ENCODE results near the gene NUDT8.

DNA sequence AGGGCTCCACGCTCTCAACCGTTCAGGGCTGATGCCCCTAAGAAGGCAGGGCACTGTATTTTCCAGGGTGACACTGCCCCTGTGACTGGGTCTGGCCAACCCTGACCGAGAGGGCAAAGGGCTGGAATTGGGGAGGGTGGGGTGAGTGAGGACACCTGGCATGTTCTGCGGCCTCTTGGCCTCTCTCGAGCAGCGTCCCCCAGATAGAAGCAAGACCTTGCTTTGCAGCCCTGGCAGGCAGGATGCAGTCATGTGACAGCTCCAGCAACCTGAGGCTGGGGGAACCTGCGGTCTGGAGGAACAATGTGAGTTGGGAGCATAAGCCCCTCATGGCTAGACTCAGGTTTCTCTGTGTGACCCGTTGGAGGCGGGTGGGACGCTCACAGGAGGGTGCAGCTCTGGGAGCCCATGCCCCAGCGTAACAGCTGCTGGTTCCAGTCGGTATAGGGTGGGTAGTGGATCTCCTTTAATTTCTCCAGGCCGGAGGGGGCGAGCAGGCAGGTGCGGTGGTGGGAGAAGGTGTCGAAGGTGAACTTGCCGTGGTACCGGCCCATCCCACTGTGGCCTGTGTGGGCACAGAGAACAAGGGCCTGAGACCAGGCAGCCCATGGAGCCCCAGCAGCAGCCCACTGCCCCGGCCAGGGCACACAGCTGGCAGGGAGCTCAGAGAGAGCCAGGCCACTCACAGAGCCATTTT lies 33.2 kb upstream of the NUDT8 start:
- TF ChIP-seq, protein P1, sequence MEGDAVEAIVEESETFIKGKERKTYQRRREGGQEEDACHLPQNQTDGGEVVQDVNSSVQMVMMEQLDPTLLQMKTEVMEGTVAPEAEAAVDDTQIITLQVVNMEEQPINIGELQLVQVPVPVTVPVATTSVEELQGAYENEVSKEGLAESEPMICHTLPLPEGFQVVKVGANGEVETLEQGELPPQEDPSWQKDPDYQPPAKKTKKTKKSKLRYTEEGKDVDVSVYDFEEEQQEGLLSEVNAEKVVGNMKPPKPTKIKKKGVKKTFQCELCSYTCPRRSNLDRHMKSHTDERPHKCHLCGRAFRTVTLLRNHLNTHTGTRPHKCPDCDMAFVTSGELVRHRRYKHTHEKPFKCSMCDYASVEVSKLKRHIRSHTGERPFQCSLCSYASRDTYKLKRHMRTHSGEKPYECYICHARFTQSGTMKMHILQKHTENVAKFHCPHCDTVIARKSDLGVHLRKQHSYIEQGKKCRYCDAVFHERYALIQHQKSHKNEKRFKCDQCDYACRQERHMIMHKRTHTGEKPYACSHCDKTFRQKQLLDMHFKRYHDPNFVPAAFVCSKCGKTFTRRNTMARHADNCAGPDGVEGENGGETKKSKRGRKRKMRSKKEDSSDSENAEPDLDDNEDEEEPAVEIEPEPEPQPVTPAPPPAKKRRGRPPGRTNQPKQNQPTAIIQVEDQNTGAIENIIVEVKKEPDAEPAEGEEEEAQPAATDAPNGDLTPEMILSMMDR (IDR thresholded peaks at IDR 0.05; ENCODE audit: control extremely low read depth in 1 of 3, insufficient read depth in 1 of 3, low read depth in 1 of 3, low read length in 3 of 3) = no peak
- TF ChIP-seq, protein P2, sequence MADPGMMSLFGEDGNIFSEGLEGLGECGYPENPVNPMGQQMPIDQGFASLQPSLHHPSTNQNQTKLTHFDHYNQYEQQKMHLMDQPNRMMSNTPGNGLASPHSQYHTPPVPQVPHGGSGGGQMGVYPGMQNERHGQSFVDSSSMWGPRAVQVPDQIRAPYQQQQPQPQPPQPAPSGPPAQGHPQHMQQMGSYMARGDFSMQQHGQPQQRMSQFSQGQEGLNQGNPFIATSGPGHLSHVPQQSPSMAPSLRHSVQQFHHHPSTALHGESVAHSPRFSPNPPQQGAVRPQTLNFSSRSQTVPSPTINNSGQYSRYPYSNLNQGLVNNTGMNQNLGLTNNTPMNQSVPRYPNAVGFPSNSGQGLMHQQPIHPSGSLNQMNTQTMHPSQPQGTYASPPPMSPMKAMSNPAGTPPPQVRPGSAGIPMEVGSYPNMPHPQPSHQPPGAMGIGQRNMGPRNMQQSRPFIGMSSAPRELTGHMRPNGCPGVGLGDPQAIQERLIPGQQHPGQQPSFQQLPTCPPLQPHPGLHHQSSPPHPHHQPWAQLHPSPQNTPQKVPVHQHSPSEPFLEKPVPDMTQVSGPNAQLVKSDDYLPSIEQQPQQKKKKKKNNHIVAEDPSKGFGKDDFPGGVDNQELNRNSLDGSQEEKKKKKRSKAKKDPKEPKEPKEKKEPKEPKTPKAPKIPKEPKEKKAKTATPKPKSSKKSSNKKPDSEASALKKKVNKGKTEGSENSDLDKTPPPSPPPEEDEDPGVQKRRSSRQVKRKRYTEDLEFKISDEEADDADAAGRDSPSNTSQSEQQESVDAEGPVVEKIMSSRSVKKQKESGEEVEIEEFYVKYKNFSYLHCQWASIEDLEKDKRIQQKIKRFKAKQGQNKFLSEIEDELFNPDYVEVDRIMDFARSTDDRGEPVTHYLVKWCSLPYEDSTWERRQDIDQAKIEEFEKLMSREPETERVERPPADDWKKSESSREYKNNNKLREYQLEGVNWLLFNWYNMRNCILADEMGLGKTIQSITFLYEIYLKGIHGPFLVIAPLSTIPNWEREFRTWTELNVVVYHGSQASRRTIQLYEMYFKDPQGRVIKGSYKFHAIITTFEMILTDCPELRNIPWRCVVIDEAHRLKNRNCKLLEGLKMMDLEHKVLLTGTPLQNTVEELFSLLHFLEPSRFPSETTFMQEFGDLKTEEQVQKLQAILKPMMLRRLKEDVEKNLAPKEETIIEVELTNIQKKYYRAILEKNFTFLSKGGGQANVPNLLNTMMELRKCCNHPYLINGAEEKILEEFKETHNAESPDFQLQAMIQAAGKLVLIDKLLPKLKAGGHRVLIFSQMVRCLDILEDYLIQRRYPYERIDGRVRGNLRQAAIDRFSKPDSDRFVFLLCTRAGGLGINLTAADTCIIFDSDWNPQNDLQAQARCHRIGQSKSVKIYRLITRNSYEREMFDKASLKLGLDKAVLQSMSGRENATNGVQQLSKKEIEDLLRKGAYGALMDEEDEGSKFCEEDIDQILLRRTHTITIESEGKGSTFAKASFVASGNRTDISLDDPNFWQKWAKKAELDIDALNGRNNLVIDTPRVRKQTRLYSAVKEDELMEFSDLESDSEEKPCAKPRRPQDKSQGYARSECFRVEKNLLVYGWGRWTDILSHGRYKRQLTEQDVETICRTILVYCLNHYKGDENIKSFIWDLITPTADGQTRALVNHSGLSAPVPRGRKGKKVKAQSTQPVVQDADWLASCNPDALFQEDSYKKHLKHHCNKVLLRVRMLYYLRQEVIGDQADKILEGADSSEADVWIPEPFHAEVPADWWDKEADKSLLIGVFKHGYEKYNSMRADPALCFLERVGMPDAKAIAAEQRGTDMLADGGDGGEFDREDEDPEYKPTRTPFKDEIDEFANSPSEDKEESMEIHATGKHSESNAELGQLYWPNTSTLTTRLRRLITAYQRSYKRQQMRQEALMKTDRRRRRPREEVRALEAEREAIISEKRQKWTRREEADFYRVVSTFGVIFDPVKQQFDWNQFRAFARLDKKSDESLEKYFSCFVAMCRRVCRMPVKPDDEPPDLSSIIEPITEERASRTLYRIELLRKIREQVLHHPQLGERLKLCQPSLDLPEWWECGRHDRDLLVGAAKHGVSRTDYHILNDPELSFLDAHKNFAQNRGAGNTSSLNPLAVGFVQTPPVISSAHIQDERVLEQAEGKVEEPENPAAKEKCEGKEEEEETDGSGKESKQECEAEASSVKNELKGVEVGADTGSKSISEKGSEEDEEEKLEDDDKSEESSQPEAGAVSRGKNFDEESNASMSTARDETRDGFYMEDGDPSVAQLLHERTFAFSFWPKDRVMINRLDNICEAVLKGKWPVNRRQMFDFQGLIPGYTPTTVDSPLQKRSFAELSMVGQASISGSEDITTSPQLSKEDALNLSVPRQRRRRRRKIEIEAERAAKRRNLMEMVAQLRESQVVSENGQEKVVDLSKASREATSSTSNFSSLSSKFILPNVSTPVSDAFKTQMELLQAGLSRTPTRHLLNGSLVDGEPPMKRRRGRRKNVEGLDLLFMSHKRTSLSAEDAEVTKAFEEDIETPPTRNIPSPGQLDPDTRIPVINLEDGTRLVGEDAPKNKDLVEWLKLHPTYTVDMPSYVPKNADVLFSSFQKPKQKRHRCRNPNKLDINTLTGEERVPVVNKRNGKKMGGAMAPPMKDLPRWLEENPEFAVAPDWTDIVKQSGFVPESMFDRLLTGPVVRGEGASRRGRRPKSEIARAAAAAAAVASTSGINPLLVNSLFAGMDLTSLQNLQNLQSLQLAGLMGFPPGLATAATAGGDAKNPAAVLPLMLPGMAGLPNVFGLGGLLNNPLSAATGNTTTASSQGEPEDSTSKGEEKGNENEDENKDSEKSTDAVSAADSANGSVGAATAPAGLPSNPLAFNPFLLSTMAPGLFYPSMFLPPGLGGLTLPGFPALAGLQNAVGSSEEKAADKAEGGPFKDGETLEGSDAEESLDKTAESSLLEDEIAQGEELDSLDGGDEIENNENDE (IDR thresholded peaks at IDR 0.05; ENCODE audit: insufficient replicate concordance, low read length) = no peak
- no peak for TF ChIP-seq SP2 (IDR thresholded peaks at IDR 0.05; ENCODE audit: low read length)
- no peak for TF ChIP-seq HDAC6 (IDR thresholded peaks at IDR 0.05; ENCODE audit: low read depth, low read length)
- TF ChIP-seq EP300 (IDR thresholded peaks at IDR 0.05; ENCODE audit: borderline replicate concordance in 1 of 2, low read depth in 2 of 2, low read length in 2 of 2) = no peak
